ENCODE measurements around the gene FGD5. TPM values are rescaled to one million over a fixed set of nuclear protein-coding genes. Genes with fewer than 3 reads are reported as not detected.

The FGD5 gene
- total and polyA plus RNA-seq, 2 experiments from 2014 or later = 7.4 to 12.2 TPM

GRCh38 chr3:14880447-14881106, 61.8 kb downstream of the FGD5 start (continued):
- TF ChIP-seq REST (IDR thresholded peaks at IDR 0.05; ENCODE audit: unreplicated experiment) (no peak), STAT1 (IDR thresholded peaks at IDR 0.05; ENCODE audit: unreplicated experiment) (no peak), ZNF331 (CRISPR knock-in tag; IDR thresholded peaks at IDR 0.05; ENCODE audit: low read depth) (no peak), EZH2 (IDR thresholded peaks at IDR 0.05; ENCODE audit: low read depth, unreplicated experiment) (no peak), CTCF (conservative IDR thresholded peaks at IDR 0.05; ENCODE audit: low read depth in 2 of 2) (no peak), JUNB (IDR thresholded peaks at IDR 0.05; ENCODE audit: unreplicated experiment) (no peak), EZH2phosphoT487 (IDR thresholded peaks at IDR 0.05; ENCODE audit: unreplicated experiment) (no peak)

- no peaks in the 10 kb centered on the region for H3K36me3 Mint-ChIP-seq (ENCODE audit: low read depth)
- no peaks in the 10 kb centered on the region for H3K9me3 Mint-ChIP-seq
- H3K4me2 ChIP-seq = no peak overlapping the region
- H3K4me1 ChIP-seq (ENCODE audit: insufficient read depth) = peaks cover 13% of the 10 kb centered on the region; the same call in 1 of the 2 replicates
- H3K4me3 ChIP-seq = no peak overlapping the region
- H3K27me3 Mint-ChIP-seq (ENCODE audit: insufficient read depth, low read depth, poor library complexity) = peaks cover 8% of the 10 kb centered on the region
- DNase-seq (ENCODE audit: low spot score) (no peak), ATAC-seq (no peak)
- no peaks in the 10 kb centered on the region for H3F3A ChIP-seq (replicated peaks; ENCODE audit: low read depth)
- H2AFZ ChIP-seq = no peak overlapping the region
- H3K9me2 ChIP-seq (ENCODE audit: insufficient read depth) = no peaks in the 10 kb centered on the region
- no peaks in the 10 kb centered on the region for H4K20me1 ChIP-seq (replicated peaks; ENCODE audit: insufficient read depth)
- H3K27me3 ChIP-seq (ENCODE audit: insufficient read depth) = no peaks in the 10 kb centered on the region
- no peak overlapping the region for H3K27ac Mint-ChIP-seq
- H3K4me3 Mint-ChIP-seq = no peak overlapping the region
- H3K4me1 Mint-ChIP-seq = peaks cover 19% of the 10 kb centered on the region
- no peaks in the 10 kb centered on the region for H3K79me2 ChIP-seq (replicated peaks; ENCODE audit: insufficient read depth)
- H3K36me3 ChIP-seq (ENCODE audit: insufficient read depth) = no peaks in the 10 kb centered on the region
- no peak overlapping the region for H3K27ac ChIP-seq (ENCODE audit: low read depth)
- no peak for TF ChIP-seq ZNF331 (CRISPR knock-in tag; IDR thresholded peaks at IDR 0.05; ENCODE audit: low read depth)
- TF ChIP-seq EZH2 (IDR thresholded peaks at IDR 0.05; ENCODE audit: low read depth, unreplicated experiment) = no peak
- no peak for TF ChIP-seq JUNB (IDR thresholded peaks at IDR 0.05; ENCODE audit: unreplicated experiment)
- no peak for TF ChIP-seq NANOG (IDR thresholded peaks at IDR 0.05; ENCODE audit: borderline replicate concordance)
- no peak for TF ChIP-seq EZH2phosphoT487 (IDR thresholded peaks at IDR 0.05; ENCODE audit: unreplicated experiment)
- TF ChIP-seq ETS1 (IDR thresholded peaks at IDR 0.05) = no peak
- no peak for TF ChIP-seq ZNF462 (CRISPR knock-in tag; IDR thresholded peaks at IDR 0.05)
Observed at GRCh38 chr3:14883226-14883625, 64.5 kb downstream of the FGD5 start.
